A549 (cell line): ENCODE measurements around the gene ZNF70. TPM values are rescaled to one million over a fixed set of nuclear protein-coding genes. Genes with fewer than 3 reads are reported as not detected.

Experiments used
- ATAC-seq, 2 experiments: fragments of 200-7000 bp in 1 of 2; fragments of >200 bp in 1 of 2; cut with Nextera tagmentation in 1 of 2; cut with Tn5 transposase in 1 of 2; 3 replicates each; pipeline versions ENCODE4 v1.8.0 to v1.9.1; 2018 to 2020; ENCODE audit warnings: mild to moderate bottlenecking in 1 of 2, moderate library complexity in 1 of 2
- CTCF ChIA-PET: fragments of 300-600 bp; sonication (Branson Sonifier 250); formaldehyde crosslinking; extraction: SDS; loops from one replicate; lab custom pipeline; 2021; ENCODE audit warnings: antibody characterized with exemption, inconsistent platforms; lab: Yijun Ruan, JAX
- POLR2A ChIA-PET: fragments of 350-600 bp; formaldehyde crosslinking; extraction: SDS; loops from one replicate; lab custom pipeline; 2021; ENCODE audit warnings: antibody characterized with exemption, inconsistent platforms; lab: Yijun Ruan, JAX
- DNase-seq, 2 experiments: peaks; one replicate each; pipeline versions ENCODE4 v3.0.0 to v3.0.0-alpha.2; 2011 to 2016; ENCODE audit warnings: low read depth in 1 of 2, low spot score in 1 of 2
- FAIRE-seq: peaks from 2 replicates; lab custom pipeline; 2011; peaks lifted over from hg19 to GRCh38; lab: Jason Lieb, UNC
- H3K27ac ChIP-seq, 2 experiments: fragments of >200 bp; sonication (Bioruptor Twin); formaldehyde crosslinking; 3 replicates each; pipeline ENCODE4 v1.5.1; 2016 to 2017
- H3K4me1 ChIP-seq: fragments of >200 bp; sonication (Bioruptor Twin); formaldehyde crosslinking; 3 replicates; pipeline ENCODE4 v1.6.1; 2016
- H3K4me2 ChIP-seq: fragments of >200 bp; sonication (Bioruptor Twin); formaldehyde crosslinking; 3 replicates; pipeline ENCODE4 v1.6.1; 2016
- H3K4me3 ChIP-seq: fragments of >200 bp; sonication (Bioruptor Twin); formaldehyde crosslinking; 3 replicates; pipeline ENCODE4 v1.5.1; 2016
- H3K9me3 ChIP-seq: fragments of >200 bp; sonication (Bioruptor Twin); formaldehyde crosslinking; 3 replicates; pipeline ENCODE4 v1.6.1; 2016
- BHLHE40 ChIP-seq: IDR thresholded peaks from 2 replicates; pipeline ENCODE4 v1.6.1; 2012; ENCODE audit warnings: low read depth, low read length, inconsistent platforms
- CBX8 ChIP-seq: fragments of 200-600 bp; sonication (generic); IDR thresholded peaks from 2 replicates; pipeline ENCODE4 v1.6.1; 2016
- CHD2 ChIP-seq: fragments of 150-350 bp; IDR thresholded peaks from 2 replicates; pipeline ENCODE4 v1.6.1; 2014; ENCODE audit warnings: low read length; ENCODE audit not compliant: partially characterized antibody
- EHF ChIP-seq: fragments of 250-450 bp; sonication (Bioruptor Pico); IDR thresholded peaks from 2 replicates; pipeline ENCODE4 v1.5.0; 2020; ENCODE audit warnings: mild to moderate bottlenecking
- EHMT2 ChIP-seq: fragments of 200-600 bp; sonication (generic); IDR thresholded peaks from 2 replicates; pipeline ENCODE4 v1.6.1; 2016; ENCODE audit warnings: antibody characterized with exemption, low read depth, mild to moderate bottlenecking, moderate library complexity
- HEYL ChIP-seq: fragments of 250-450 bp; sonication (Bioruptor Pico); IDR thresholded peaks from 2 replicates; pipeline ENCODE4 v1.8.0; 2021; ENCODE audit warnings: mild to moderate bottlenecking, moderate library complexity
- HOXB5 ChIP-seq: fragments of 250-450 bp; sonication (Bioruptor Pico); IDR thresholded peaks from 2 replicates; pipeline ENCODE4 v1.5.0; 2020; ENCODE audit warnings: mild to moderate bottlenecking, moderate library complexity
- JUN ChIP-seq, 2 experiments: fragments of >200 bp; sonication (Bioruptor Twin); formaldehyde crosslinking; IDR thresholded peaks; 2 replicates in 1 of 2; 3 replicates in 1 of 2; pipeline ENCODE4 v1.6.1; 2016 to 2017
- KDM5A ChIP-seq: fragments of 200-600 bp; sonication (generic); IDR thresholded peaks from 2 replicates; pipeline ENCODE4 v1.6.1; 2016; ENCODE audit warnings: antibody characterized with exemption, mild to moderate bottlenecking
- MAFK ChIP-seq: fragments of 450-650 bp; IDR thresholded peaks from 2 replicates; pipeline ENCODE4 v1.6.1; 2014; ENCODE audit not compliant: partially characterized antibody
- MYC ChIP-seq: IDR thresholded peaks from 2 replicates; pipeline ENCODE4 v1.6.1; 2012; ENCODE audit warnings: mild to moderate bottlenecking, inconsistent platforms, low read length, improper control_type of control experiment, borderline replicate concordance
- NFE2L2 ChIP-seq: fragments of 150-350 bp; conservative IDR thresholded peaks from 2 replicates; pipeline ENCODE4 v1.6.1; 2014; ENCODE audit warnings: low read length
- NR3C1 ChIP-seq: fragments of >200 bp; sonication (Bioruptor Twin); formaldehyde crosslinking; IDR thresholded peaks from 3 replicates; pipeline ENCODE4 v1.6.1; 2017
- PHF8 ChIP-seq: fragments of 200-600 bp; sonication (generic); IDR thresholded peaks from 2 replicates; pipeline ENCODE4 v1.6.1; 2016; ENCODE audit warnings: low read depth, mild to moderate bottlenecking, antibody characterized with exemption, moderate library complexity, borderline replicate concordance
- POLR2A ChIP-seq: IDR thresholded peaks from 2 replicates; pipeline ENCODE4 v1.6.1; 2012; ENCODE audit warnings: mild to moderate bottlenecking, low read length
- RARB ChIP-seq: fragments of 250-450 bp; sonication (Bioruptor Pico); IDR thresholded peaks from 2 replicates; pipeline ENCODE4 v1.8.0; 2021; ENCODE audit warnings: mild to moderate bottlenecking, moderate library complexity
- RCOR1 ChIP-seq: fragments of 150-350 bp; IDR thresholded peaks from 2 replicates; pipeline ENCODE4 v1.6.1; 2014; ENCODE audit warnings: antibody characterized with exemption, low read length, low read depth
- RFX5 ChIP-seq: fragments of 450-650 bp; IDR thresholded peaks from 2 replicates; pipeline ENCODE4 v1.7.1; 2014; ENCODE audit warnings: antibody characterized with exemption, mild to moderate bottlenecking, moderate library complexity
- ZC3H11A ChIP-seq: fragments of 450-650 bp; IDR thresholded peaks from 2 replicates; pipeline ENCODE4 v1.6.1; 2014; ENCODE audit warnings: antibody characterized with exemption, mild to moderate bottlenecking
- ZFP36 ChIP-seq: fragments of 450-650 bp; IDR thresholded peaks from 2 replicates; pipeline ENCODE4 v1.6.1; 2014; ENCODE audit warnings: borderline replicate concordance; ENCODE audit not compliant: partially characterized antibody
- ZNF302 ChIP-seq: fragments of 250-450 bp; sonication (Bioruptor Pico); IDR thresholded peaks from 2 replicates; pipeline ENCODE4 v1.9.0; 2021; ENCODE audit warnings: inconsistent platforms, mild to moderate bottlenecking, moderate library complexity
- WGBS: methylation state at CpG from one replicate; pipeline ENCODE4 v1.1.6; 2017; ENCODE audit errors: missing lambda C conversion rate; 5-methylcytosine and 5-hydroxymethylcytosine counted together
- polyA plus RNA-seq, 4 experiments: library from polyadenylated mRNA; depleted of rRNA in 3 of 4; stranded (reverse); fragments of >200 nt; fragmentation: RNase III in 1 of 4; extraction: RNeasy Plus Mini Kit Qiagen cat#74134 plus additional on column Dnase treatment in 1 of 4; gene quantifications; 2 replicates in 3 of 4; 3 replicates in 1 of 4; pipeline ENCODE4 v1.2.3, GENCODE V29; 2011 to 2017
- TF ChIP-seq, protein P1 (sequence below): IDR thresholded peaks from 2 replicates; pipeline ENCODE4 v1.6.1; 2012; ENCODE audit warnings: low read depth, borderline replicate concordance
- TF ChIP-seq, protein P2 (sequence below): fragments of 250-450 bp; sonication (Bioruptor Pico); IDR thresholded peaks from 2 replicates; pipeline ENCODE4 v1.5.0; 2021; ENCODE audit warnings: mild to moderate bottlenecking, moderate library complexity, borderline replicate concordance
- TF ChIP-seq, protein P3 (sequence below): fragments of >200 bp; sonication (Bioruptor Twin); formaldehyde crosslinking; IDR thresholded peaks from 2 replicates; pipeline ENCODE4 v1.6.1; 2016

The ZNF70 gene
- polyA plus RNA-seq, 2 of the 4 experiments (the other 2 are of a cell fraction), result 0.88 to 1.2 TPM

DNA sequence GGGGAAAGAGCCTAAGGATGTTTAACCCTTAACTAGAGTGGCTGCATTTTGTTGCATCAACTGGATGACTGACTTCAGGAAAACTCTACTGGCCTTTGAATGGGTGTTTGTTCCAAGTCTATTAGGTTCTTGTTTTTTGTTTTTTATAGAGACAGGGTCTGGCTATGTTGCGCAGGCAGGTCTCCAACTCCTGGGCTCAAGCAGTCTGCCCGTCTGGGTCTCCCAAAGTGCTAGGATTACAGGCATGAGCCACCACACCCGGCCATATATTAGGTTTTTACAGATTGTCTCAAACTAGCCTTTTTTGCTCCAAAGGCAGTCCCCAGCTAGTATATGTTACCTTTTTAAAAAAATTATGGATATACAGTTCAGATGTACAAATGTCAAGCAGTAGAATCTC lies 37.0 kb upstream of the ZNF70 start:
- ATAC-seq (no peak), DNase-seq (no peak), FAIRE-seq (no peak)
- POLR2A ChIA-PET, result no interaction called here
- peak overlapping the region; percentile 89 for H3K4me3 ChIP-seq
- no peaks in the 10 kb centered on the region for H3K9me3 ChIP-seq
- peak overlapping the region; percentile 89 for H3K4me2 ChIP-seq
- CTCF ChIA-PET, result interaction anchor here (1.9 to 3.2 kb wide), 2 partner anchors 14 to 19 kb away, joined by 4 to 14 read pairs; partner anchors contain the start of gene CHCHD10
- 83% methylated on average over 3 of the region's 3 CpGs for WGBS
- H3K27ac ChIP-seq, result peak overlapping the region; percentile 99 to 100
- peaks cover 28% of the 10 kb centered on the region for H3K4me1 ChIP-seq
- TF ChIP-seq RARB (CRISPR knock-in tag) (no peak), KDM5A (no peak), NR3C1 (no peak), CHD2 (no peak), MAFK (no peak), EHMT2 (no peak), HEYL (CRISPR knock-in tag) (no peak), RCOR1 (no peak), RFX5 (no peak), ZFP36 (no peak), NFE2L2 (no peak), ZC3H11A (no peak)
- TF ChIP-seq, protein P1, sequence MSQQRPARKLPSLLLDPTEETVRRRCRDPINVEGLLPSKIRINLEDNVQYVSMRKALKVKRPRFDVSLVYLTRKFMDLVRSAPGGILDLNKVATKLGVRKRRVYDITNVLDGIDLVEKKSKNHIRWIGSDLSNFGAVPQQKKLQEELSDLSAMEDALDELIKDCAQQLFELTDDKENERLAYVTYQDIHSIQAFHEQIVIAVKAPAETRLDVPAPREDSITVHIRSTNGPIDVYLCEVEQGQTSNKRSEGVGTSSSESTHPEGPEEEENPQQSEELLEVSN, result no peak
- TF ChIP-seq, protein P2, sequence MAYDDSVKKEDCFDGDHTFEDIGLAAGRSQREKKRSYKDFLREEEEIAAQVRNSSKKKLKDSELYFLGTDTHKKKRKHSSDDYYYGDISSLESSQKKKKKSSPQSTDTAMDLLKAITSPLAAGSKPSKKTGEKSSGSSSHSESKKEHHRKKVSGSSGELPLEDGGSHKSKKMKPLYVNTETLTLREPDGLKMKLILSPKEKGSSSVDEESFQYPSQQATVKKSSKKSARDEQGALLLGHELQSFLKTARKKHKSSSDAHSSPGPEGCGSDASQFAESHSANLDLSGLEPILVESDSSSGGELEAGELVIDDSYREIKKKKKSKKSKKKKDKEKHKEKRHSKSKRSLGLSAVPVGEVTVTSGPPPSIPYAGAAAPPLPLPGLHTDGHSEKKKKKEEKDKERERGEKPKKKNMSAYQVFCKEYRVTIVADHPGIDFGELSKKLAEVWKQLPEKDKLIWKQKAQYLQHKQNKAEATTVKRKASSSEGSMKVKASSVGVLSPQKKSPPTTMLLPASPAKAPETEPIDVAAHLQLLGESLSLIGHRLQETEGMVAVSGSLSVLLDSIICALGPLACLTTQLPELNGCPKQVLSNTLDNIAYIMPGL (CRISPR knock-in tag), result no peak
- TF ChIP-seq, protein P3, sequence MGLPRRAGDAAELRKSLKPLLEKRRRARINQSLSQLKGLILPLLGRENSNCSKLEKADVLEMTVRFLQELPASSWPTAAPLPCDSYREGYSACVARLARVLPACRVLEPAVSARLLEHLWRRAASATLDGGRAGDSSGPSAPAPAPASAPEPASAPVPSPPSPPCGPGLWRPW, result no peak

DNA sequence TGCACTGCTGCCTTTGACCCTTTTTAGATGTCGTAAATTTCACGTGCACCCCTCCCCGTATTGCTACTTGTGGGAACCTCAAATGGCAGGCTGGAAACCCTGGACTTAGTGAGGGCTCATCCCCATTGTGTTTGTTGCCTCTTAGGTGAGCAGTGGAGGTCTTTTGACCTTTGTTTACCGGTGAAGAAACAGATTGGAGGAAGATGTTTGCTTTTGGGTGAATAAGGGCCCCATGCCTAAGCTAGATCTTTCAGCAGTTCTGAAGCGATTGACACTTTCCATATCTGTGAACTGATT lies 36.6 kb upstream of the ZNF70 start:
- peaks cover 28% of the 10 kb centered on the region for H3K4me1 ChIP-seq
- POLR2A ChIA-PET, result no interaction called here

DNA sequence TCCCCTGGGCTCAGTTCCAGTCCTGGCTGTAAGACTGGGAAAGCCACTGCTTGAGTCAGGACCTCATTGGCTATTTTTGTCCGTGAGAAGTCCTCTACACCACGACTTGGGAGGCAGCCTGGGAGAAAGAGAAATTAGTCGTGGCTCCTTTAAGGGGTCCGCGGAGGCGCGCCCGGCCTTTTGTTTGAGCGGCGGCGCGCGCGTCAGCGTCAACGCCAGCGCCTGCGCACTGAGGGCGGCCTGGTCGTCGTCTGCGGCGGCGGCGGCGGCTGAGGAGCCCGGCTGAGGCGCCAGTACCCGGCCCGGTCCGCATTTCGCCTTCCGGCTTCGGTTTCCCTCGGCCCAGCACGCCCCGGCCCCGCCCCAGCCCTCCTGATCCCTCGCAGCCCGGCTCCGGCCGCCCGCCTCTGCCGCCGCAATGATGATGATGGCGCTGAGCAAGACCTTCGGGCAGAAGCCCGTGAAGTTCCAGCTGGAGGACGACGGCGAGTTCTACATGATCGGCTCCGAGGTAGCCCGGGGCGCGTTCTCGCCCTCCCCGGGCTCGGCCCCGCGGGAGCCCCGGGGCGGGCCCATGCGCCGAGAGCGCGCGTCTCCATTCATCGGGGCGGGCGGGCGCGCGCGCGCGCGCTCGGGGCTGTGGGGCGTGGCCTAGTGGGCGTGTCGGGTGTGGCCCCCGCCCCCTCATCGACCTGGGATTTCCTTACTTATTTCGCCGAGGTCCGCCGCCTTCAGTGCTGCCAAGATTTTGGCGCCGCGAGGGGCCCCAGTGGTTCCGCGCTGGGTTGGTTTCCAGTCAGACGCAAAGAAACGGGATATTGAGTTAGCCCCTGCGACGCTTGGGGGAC lies 36.1 kb upstream of the ZNF70 start, which contains the start of gene SMARCB1:
Gene SMARCB1 (plus strand): TSS at position 215 of the 848 bp plus-strand sequence. CDS start 204 bp downstream, at position 419.
- Histone ChIP-seq H3K27ac (peak within 1 kb of the TSS; percentile 99 to 100), H3K4me1 (peaks cover 29% of the 10 kb centered on the region), H3K9me3 (no peaks in the 10 kb centered on the region), H3K4me2 (peak within 1 kb of the TSS; percentile 89), H3K4me3 (peak within 1 kb of the TSS; percentile 89)
- POLR2A ChIA-PET, result no interaction called here
- peak; percentile 85 to 86 for DNase-seq
- WGBS, result 0% methylated on average over 1 of the region's 97 CpGs
- peak; percentile 75 to 83 for ATAC-seq
- CTCF ChIA-PET, result interaction anchor here (1.2 to 3.2 kb wide), 4 partner anchors 12 to 63 kb away, joined by 3 to 14 read pairs (median 6); partner anchors contain the start of gene CHCHD10
- no peak for FAIRE-seq
- 0 out of 2 replicates have a peak, but pooled peaks have one; percentile 41 for TF ChIP-seq EHF (CRISPR knock-in tag)
- TF ChIP-seq JUN (IDR thresholded peaks at IDR 0.05), result peak; percentile 55 to 82; a peak in 4 of 5 replicates
- peak; percentile 66; the same call in 1 of the 2 replicates for TF ChIP-seq HOXB5 (CRISPR knock-in tag)
- peak; percentile 45 for TF ChIP-seq POLR2A
- no peak for TF ChIP-seq BHLHE40
- no peak for TF ChIP-seq ZNF302
- peak; percentile 95 for TF ChIP-seq PHF8

More for the DNA sequence above, 36.6 kb upstream of the ZNF70 start:
- H3K27ac ChIP-seq, result peak overlapping the region; percentile 99 to 100
- peak overlapping the region; percentile 89 for H3K4me2 ChIP-seq
- ATAC-seq, result peak; percentile 27 to 35; a peak in 4 of 6 replicates
- no peaks in the 10 kb centered on the region for H3K9me3 ChIP-seq
- peak in 1 of 2 experiments; percentile 15 for DNase-seq
- TF ChIP-seq PHF8 (no peak), MYC (no peak), CBX8 (no peak)
- CTCF ChIA-PET, result interaction anchor here (3.2 kb wide), 1 partner anchor 19 kb away, joined by 14 read pairs; the partner anchor contains the start of gene CHCHD10
- peak overlapping the region; percentile 89 for H3K4me3 ChIP-seq
- no peak for FAIRE-seq
- WGBS, result 5% methylated on average over 3 of the region's 5 CpGs
